ENCODE measurements around the gene GNB1L.
"Not testable (repeated sequence)": the region's sequence is repeated elsewhere in the genome, so short reads cannot be mapped to it uniquely, and the experiment has no call there.

The GNB1L gene

DNA sequence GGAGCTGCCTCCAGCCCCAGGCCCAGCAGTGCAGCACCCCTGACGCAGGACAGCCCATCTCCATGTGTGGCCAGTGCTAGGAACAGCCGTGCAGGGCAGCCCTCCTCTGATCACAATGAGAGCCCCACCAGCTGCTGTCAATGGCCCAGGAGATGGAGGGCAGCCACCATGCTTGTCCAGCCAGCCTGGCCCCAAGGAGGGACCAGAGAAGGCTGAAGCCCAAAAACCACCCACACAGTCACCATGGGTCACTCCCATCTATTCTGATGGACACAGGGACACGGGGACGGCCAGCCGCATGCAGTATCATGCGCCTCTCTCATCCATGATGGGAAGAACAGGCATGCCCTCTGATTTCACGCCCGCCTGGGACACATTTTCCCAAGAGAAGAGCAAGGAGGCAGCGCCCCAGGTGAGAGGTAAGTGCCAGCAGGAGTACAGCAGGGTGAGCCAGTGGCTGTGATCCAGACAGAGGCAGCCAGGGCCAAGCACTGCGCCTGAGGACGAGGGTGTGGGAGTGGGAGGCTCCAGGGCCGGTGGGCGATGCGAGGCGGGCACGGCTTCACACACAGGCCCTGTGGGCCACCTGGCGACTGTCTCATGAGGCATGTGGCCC, 33.6 kb upstream of the GNB1L start:
- DNase-seq, result no peak

DNA sequence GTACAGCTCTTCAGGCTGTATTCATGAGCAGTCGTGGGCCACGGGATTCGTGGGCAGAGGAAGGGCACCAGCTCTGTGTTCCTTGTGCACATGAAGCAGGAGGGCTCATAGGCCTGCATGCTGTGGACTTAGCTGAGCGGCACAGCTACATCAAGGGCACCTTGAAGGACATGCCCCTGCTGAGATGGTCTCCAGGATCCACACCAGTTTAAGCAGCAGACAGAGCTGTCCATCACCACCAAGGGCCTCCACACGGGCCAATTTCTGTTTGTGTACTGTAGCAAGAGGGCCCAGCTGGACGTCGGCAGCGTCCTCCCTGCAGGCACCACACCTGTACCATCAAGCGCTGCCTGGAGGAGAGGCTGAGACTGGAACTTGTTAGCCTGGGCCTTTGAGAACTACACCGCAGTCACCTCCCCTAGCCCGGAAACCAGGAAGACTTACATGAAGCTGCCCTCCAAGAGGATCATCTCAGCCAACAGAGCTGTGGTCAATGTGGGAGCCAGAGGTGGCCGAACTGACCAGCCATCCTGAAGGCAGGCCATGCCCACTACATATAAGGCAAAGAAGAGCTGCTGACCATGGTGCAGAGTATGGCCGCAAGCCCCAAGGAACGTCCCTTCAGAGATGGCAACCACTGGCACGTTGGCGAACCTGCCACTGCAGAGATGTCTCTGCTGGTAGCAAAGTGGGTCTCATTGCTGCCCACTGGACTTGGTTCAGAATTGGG, 32.7 kb upstream of the GNB1L start:
- no peak for DNase-seq

DNA sequence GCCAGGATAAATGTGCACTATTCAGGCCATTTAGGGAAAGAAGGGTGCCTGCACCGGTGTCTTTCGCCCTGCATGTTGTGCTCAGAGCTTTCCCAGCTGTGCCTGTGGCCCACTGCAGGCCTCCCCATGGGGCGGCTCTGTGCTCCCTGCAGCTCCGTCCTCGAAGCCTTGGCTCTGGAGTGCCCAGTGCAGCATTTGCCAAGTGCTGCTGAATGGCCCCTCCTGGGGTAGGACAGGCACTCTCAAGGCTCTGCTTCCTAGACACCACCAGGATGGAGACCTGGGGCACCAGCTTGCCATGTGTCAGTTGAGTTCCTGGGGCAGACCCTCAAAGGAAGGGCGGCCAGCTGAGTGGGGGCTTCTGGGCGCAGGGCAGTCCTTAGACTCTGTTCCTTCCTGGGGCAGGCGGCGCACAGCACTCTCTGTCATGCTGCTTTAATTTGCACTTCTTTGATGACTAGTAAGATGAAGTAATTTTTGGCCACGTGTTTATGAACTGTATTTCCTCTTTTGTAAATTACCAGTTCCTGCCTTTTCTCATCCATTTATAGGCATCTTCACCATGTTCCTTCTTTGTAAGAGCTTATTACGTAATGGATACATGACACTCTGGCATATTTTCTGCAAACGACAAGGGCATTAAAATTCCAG, 32.1 kb upstream of the GNB1L start:
- DNase-seq, result no peak

DNA sequence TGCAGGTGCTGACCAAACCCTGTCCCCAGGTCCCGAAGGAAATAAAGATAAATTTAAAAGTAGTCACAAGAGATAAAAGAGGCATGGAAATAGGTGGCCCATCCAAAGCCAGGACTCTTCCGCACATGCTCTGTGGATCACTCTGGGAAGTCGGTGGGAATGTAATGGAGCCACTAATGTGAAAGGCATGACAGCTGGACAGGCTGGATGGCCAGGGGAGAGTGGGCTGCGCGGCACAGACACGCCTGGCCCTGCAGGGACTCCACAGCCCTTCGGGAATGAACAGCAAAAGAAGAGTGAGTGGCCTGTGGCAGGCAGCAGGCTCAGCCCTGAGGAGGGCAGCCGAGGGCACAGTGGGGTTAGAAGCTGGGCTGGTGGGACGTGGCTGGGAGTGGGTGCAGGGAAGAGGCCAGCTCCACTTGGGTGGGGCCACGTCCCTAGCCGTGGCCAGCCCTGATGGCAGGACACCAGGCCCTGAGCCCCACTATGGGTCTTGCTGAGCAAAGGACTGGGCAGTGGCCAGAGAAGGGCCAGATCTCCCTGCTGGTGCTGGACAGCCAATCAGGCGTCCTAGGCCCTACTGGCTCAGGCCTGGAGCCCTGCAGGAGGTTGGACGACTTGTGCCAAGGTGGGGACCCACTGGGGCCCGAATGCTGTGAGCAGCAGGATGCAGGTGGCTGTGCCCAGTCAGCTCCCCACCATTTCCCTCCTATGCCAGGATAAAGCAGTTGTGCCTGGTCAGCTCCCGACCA, 31.3 kb upstream of the GNB1L start:
- no peak for DNase-seq

DNA sequence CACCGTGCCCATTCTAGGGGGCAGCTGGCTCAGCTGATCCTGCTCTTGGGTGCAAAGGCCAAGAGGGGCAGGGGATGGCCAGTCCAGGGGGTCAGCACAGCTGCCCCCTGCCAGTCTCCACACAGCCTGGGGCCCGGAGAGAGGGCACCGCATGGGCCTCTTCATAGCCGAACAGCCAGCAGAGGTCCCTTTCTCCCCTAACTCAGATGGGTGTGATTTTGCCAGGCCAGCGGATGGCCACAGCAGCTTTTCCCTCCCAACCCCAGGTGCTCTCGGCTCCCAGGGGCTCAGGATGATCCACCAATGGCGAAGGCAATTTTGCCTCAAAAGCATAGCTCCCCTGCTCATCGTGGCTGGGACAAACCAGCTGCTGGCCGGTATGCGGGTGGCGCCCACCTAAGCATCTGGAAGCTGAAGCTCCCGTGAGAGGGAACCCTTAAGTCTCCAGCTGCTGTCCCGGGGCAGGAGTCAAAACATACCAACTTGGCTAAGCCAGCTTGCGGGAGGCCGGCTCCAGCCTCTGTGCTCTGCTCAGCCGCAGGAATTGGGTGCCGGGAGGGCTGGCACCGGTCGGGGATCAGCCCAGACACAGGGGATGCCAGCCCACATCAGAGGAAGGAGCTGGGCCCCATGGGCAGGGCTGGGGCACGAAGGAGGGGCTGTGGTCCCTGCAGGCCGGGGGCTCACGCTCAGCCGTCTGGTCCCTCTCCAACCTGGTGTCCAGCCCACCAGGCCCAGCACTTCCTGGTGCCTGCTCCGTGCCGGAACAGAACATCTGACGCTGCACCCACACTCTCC, 30.5 kb upstream of the GNB1L start:
- DNase-seq, result no peak

- no peak for DNase-seq
Measured at GRCh38 chr22:19884161-19884953, 29.7 kb upstream of the GNB1L start.

- DNase-seq, result not testable (repeated sequence)
Measured at GRCh38 chr22:19883446-19883845, 28.8 kb upstream of the GNB1L start.

GRCh38 chr22:19882446-19883381, 28.0 kb upstream of the GNB1L start:
- no peak for DNase-seq

- no peak for DNase-seq
Measured at GRCh38 chr22:19880786-19881569, 26.3 kb upstream of the GNB1L start.

GRCh38 chr22:19879992-19880785, 25.5 kb upstream of the GNB1L start:
- DNase-seq, result no peak

DNA sequence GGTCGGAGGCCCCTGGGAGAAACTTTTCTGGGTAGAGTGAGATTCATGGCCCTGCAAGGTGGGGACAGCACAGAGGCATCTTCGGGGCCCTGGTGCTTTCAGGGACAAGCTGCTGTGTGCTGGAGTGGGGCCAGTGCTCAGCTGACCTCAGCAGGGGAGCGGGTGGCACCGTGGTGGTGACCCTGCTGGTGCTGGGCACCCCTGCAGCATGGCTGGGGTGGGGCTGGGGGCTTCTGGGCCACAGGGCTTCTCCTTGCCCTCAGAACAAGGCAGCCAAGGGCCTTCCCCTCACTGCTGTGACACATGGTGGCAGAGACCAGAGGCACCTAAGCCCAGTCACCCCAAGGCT, 24.9 kb upstream of the GNB1L start:
- DNase-seq, result no peak

DNA sequence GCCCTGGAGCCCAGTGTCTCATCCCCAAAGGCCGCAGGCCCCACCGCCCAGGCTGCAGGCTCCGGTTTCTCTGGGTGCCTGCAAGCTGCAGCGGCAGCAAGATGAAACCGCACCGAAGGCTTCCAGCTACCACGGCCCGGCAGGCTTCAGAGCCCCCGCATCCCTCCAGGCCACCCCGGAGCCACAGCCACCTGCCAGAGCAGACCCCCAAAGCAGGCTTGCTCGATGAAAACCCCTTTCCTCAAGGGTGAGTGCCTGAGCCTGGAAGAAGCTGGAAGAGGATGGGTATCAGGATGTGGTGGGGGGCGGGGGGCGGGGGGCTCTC, 24.5 kb upstream of the GNB1L start:
- no peak for DNase-seq

- no peak for DNase-seq
Measured at GRCh38 chr22:19878461-19879245, 24.0 kb upstream of the GNB1L start.

- DNase-seq, result no peak
Measured at GRCh38 chr22:19877626-19878339, 23.1 kb upstream of the GNB1L start.

- no peak for DNase-seq
Measured at GRCh38 chr22:19876941-19877625, 22.4 kb upstream of the GNB1L start.

GRCh38 chr22:19876314-19876940, 21.8 kb upstream of the GNB1L start:
- DNase-seq, result no peak
